Effector CD8-positive, alpha-beta T cell (primary cell): ENCODE data around the gene TSPY8.
"Not testable (repeated sequence)": the region's sequence is repeated elsewhere in the genome, so short reads cannot be mapped to it uniquely, and the experiment has no call there.

ENCODE experiments used
- DNase-seq: peaks from one replicate; lab custom pipeline; 2025; lab: John Stamatoyannopoulos, UW
- total RNA-seq, 4 experiments: gene quantifications; one replicate each; lab custom pipeline; 2026; lab: John Stamatoyannopoulos, UW

Gene TSPY8
- total RNA-seq = 0 reads per million in 4 experiments

GRCh38 chrY:9357497-9357896 is at the start of gene TSPY8:
TSPY8 (plus strand) TSS chrY:9357797; CDS start chrY:9357843, 46 bp downstream.
- DNase-seq = not testable (repeated sequence)

GRCh38 chrY:9320996-9321395 is 36.6 kb upstream of the TSPY8 start:
- no peak for DNase-seq

GRCh38 chrY:9337164-9337563 is 20.4 kb upstream of the TSPY8 start, which contains the start of gene TSPY4:
TSPY4 (plus strand) TSS chrY:9337464; CDS start chrY:9337510, 46 bp downstream.
- not testable (repeated sequence) for DNase-seq

GRCh38 chrY:9396527-9396926 is 38.9 kb downstream of the TSPY8 start:
- DNase-seq = not testable (repeated sequence)

GRCh38 chrY:9398121-9398520 is 40.5 kb downstream of the TSPY8 start, which contains the start of gene TSPY3:
TSPY3 (plus strand) TSS chrY:9398421; CDS start chrY:9398467, 46 bp downstream.
- DNase-seq = not testable (repeated sequence)
